Thoracic aorta (tissue), 2 donors: ENCODE measurements around the gene LRRC8D. TPM values are rescaled to one million over a fixed set of nuclear protein-coding genes. Genes with fewer than 3 reads are reported as not detected.

Source experiments
- ATAC-seq: fragments of 150-250 bp; one replicate; pipeline ENCODE4 v1.8.0; 2017; ENCODE audit warnings: low read depth; ENCODE audit not compliant: insufficient number of reproducible peaks, low FRiP score
- DNase-seq: peaks from one replicate; pipeline ENCODE4 v3.0.0-alpha.2; 2020; ENCODE audit warnings: low spot score
- H3K27ac ChIP-seq, 2 donors: fragments of 200-600 bp; sonication (generic); 1 replicate in 1 of 2; 2 replicates in 1 of 2; pipeline ENCODE4 v1.5.1; 2016; ENCODE audit warnings: mild to moderate bottlenecking in 2 of 2, moderate library complexity in 2 of 2
- H3K27me3 ChIP-seq: fragments of 200-600 bp; sonication (generic); replicated peaks from 2 replicates; pipeline ENCODE4 v1.6.0; 2016; ENCODE audit warnings: mild to moderate bottlenecking; ENCODE audit not compliant: insufficient read depth
- H3K36me3 ChIP-seq: fragments of 200-600 bp; sonication (generic); one replicate; pipeline ENCODE4 v1.5.1; 2016
- H3K4me1 ChIP-seq, 2 donors: fragments of 200-600 bp; sonication (generic); 1 replicate in 1 of 2; 2 replicates in 1 of 2; pipeline versions ENCODE4 v1.5.1 to v1.6.0; 2016; ENCODE audit warnings: low read depth in 2 of 2, mild to moderate bottlenecking in 1 of 2; ENCODE audit not compliant: control insufficient read depth in 1 of 2
- H3K4me3 ChIP-seq: fragments of 200-600 bp; sonication (generic); 2 replicates; pipeline ENCODE4 v1.5.1; 2016; ENCODE audit warnings: mild to moderate bottlenecking
- H3K9me3 ChIP-seq: fragments of 200-600 bp; sonication (generic); 2 replicates; pipeline ENCODE4 v1.5.1; 2016
- CTCF ChIP-seq: fragments of 200-600 bp; sonication (generic); IDR thresholded peaks from one replicate; pipeline ENCODE4 v1.5.1; 2019; ENCODE audit warnings: antibody characterized with exemption
- total RNA-seq, 2 donors: library from RNA; depleted of rRNA; stranded (reverse); fragments of >200 nt; gene quantifications; one replicate each; pipeline versions ENCODE4 v1.1.0 to v1.2.3, GENCODE V29; 2016

Gene LRRC8D
- total RNA-seq, 2 donors from 2014 or later = 8.8 to 10.7 TPM

DNA sequence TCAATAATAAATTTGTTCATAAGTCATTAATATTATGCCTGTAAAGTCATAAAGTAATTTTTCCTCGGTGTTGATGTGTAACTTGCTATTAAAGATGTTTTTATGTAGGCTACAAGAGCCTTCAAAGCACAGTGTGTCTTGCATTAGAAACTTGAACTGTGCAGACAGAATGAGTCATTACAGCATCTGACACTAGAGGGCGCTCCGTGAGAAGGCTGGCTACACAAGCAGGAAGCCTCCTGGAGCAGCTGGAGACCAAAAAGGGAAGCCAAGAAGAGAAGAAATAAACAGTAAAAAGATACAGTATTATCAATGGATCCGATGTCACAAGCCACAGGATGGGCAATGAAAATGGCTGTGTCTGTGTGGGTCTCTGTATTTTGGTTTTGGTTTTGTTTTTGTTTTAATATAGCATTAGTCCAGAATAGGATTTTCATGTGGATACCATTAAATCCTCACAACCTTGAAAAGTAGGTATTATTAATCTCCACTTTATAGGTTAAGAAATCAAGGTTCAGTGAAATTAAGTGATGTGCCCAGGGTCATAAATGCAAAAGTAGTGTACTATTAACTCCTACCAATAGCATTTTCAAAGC is 16.1 kb upstream of the LRRC8D start:
- peak; percentile 85 for TF ChIP-seq CTCF
- H3K4me1 ChIP-seq = no peaks in the 10 kb centered on the region
- H3K36me3 ChIP-seq = no peaks in the 10 kb centered on the region
- no peaks in the 10 kb centered on the region for H3K9me3 ChIP-seq
- no peak for ATAC-seq
- H3K27me3 ChIP-seq = no peaks in the 10 kb centered on the region
- peak; percentile 64 for DNase-seq
- H3K27ac ChIP-seq = no peak overlapping the region
- H3K4me3 ChIP-seq = no peak overlapping the region

DNA sequence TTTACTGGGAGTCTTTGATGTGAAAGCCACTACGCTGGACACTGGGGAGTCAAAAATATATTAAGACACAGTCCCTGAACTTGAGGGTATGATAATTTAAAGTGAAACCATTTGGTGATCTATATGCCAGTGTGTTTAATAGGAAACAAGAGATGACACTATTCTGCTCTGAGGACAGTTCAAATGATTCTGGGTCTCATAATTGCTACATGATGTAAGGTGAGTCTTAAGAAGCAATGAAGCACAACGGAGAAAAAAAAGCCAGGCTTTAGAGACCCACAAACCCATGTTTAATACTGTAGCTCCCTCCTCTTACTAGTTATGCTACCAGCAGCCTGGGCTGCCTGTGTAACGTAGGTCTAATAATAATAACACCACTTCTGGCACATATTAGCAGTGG is 14.2 kb upstream of the LRRC8D start:
- ATAC-seq (no peak), DNase-seq (no peak)
- no peaks in the 10 kb centered on the region for H3K36me3 ChIP-seq
- TF ChIP-seq CTCF = no peak
- no peaks in the 10 kb centered on the region for H3K4me1 ChIP-seq
- H3K27me3 ChIP-seq = no peaks in the 10 kb centered on the region
- no peak overlapping the region for H3K27ac ChIP-seq
- H3K4me3 ChIP-seq = no peak overlapping the region
- no peaks in the 10 kb centered on the region for H3K9me3 ChIP-seq

DNA sequence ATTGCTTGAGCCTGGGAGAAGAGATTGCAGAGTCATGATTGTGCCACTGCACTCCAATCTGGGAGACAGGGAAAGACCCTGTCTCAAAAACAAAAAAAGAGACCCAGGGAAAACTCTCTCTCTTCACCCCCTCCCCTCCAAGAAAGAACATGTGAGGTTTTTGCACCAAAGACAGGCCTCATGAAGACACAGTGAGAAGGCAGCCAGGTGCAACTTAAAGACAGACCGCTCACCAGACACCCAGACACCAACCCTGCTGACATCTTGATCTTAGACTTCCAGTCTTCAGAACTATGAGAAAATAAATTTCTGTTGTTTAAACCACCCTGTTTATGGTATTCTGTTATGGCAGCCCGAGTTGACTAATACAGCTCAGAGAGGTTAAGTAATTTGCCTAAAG is 13.3 kb upstream of the LRRC8D start:
- no peak overlapping the region for H3K27ac ChIP-seq
- H3K4me3 ChIP-seq = no peak overlapping the region
- ATAC-seq = no peak
- no peaks in the 10 kb centered on the region for H3K27me3 ChIP-seq
- H3K4me1 ChIP-seq = no peaks in the 10 kb centered on the region
- no peaks in the 10 kb centered on the region for H3K9me3 ChIP-seq
- H3K36me3 ChIP-seq = no peaks in the 10 kb centered on the region
- DNase-seq = no peak
- TF ChIP-seq CTCF = no peak

- H3K36me3 ChIP-seq = no peaks in the 10 kb centered on the region
- no peak for TF ChIP-seq CTCF
- no peaks in the 10 kb centered on the region for H3K9me3 ChIP-seq
- DNase-seq (no peak), ATAC-seq (no peak)
- no peak overlapping the region for H3K4me3 ChIP-seq
- H3K27ac ChIP-seq = no peak overlapping the region
- no peaks in the 10 kb centered on the region for H3K4me1 ChIP-seq
- H3K27me3 ChIP-seq = no peaks in the 10 kb centered on the region
Measured at GRCh38 chr1:89807983-89808382, 12.8 kb upstream of the LRRC8D start.

DNA sequence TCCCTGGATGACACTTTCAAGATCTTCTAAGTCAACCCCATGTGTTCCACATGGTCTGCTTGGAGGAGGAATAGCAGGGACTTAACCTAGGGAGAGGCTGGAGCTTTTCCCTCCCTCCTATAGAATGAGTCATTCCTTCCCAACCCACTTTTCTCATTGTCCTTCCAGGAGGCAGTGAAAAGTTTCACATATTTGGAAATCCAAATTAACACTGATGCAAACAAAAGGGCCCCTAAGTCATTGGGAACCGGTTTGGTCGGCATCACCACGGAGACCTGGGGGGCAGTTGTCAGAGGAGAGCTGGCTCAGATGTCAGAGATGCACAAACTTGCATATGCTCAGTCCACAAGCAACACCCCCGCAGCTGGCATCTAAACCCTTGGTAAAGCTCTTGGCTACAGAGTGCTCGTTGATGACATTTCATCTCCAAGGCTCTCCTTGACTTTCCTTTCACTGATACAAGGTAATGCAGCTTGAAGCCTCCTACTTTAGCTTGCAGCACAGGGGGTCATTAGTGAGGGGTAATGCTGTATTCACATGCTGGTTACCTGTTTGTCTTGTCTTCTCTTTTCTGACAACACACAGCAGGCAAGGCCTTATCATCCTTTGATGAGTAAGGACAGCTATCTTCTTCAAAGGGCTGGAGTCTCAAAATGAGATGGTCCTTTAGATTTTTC is 12.3 kb upstream of the LRRC8D start:
- Histone ChIP-seq H3K4me1 (no peaks in the 10 kb centered on the region), H3K27ac (no peak overlapping the region), H3K9me3 (no peaks in the 10 kb centered on the region), H3K36me3 (no peaks in the 10 kb centered on the region), H3K4me3 (no peak overlapping the region), H3K27me3 (no peaks in the 10 kb centered on the region)
- DNase-seq = no peak
- no peak for TF ChIP-seq CTCF
- ATAC-seq = no peak
